NCI-H748 (cell line): ENCODE measurements around the gene KCNQ2.
A peak's percentile ranks its signal among the peaks of the same experiment; 100 is the strongest.
"Not testable (repeated sequence)": the region's sequence is repeated elsewhere in the genome, so short reads cannot be mapped to it uniquely, and the experiment has no call there.

ENCODE experiments used
- DNase-seq: peaks from one replicate; lab custom pipeline; 2025; ENCODE audit not compliant: unreplicated experiment; lab: John Stamatoyannopoulos, UW

KCNQ2 gene

GRCh38 chr20:63394069-63394919 is 78.2 kb downstream of the KCNQ2 start:
- no peak for DNase-seq

DNA sequence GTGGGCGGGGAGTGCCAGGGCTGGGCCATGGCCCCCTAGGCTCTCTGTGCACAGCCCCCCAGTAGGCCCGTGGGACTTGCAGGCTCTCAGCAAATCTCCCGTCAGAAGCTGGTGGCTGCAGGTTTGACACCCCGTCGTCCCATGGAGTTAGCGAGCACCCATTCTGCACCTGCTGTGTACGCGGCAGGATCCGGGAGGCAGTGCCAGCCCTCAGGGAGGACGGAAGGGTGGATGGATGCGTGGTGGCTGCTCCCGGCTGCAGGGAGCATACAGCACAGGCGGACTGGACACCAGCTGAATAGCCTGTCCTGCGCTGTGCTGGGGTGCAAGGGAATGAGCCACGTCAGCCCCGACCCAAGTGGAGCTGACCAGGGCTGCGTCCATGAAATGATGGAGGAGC is 78.9 kb downstream of the KCNQ2 start:
- DNase-seq: no peak

DNA sequence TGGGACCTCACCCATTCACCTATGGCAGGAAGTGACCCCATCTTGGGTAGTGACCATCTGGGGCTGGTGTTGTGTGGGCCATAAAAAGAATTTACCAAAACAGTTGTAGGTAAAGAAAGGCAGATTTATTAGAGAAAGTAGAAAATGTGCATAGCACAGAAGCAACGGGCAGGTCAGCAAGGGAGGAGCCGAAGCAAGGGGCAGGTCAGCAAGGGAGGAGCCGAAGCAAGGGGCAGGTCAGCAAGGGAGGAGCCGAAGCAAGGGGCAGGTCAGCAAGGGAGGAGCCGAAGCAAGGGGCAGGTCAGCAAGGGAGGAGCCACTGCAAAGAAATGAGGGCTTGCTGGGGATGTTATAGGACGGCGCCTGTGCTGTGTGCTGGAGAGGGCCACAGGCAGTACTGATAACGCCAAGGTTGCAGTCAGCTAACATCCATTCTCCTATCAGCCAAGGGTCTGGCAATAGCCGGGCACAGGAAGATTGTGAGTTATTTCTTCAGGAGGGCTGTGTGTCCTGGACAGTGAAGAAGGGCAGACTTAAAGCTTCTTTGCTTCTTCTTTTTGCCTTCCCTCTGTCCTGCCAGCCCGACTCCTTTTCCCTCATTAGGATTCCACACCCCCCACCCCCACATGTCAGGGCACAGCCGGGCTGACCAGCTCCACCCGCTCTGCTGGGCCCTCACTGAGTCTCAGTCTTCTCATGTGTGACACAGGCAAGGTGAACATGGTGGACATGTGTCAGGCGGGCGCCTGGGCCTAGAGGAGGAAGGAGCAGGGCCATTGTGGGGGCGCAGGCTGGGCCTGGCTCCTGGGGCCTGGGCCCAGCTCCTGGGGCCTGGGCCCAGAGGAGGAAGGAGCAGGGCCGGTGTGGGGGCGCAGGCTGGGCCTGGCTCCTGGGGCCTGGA is 79.7 kb downstream of the KCNQ2 start:
- no peak for DNase-seq

DNA sequence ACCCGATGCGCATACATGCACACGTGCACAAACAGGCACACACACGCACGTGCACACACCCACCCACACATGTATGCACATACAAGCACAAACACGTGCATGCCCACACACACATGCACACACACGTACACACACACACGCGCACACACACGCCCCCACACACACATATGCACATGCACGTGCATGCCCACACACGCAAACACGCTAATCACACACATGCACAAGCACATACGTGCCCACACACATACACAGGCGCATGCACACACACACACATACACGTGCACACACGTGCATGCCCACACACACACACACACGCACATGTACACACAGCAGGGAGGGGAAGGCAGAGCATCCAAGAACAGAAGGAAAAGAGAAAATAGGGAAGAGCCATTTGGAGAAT is 84.5 kb downstream of the KCNQ2 start:
- no peak for DNase-seq

DNA sequence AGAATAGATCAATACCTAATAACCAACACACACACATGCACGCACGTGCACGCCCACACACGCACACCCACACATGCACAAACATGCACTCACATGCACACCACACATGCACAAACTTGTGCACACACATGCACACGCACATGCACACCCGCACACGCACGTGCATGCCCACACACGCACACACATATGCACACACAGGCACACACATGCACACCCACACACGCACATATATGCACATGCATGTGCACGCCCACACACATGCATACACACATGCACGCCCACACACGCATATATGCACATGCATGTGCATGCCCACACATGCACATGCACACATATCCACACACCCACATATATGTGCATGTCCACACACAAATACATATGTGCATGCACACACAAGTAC is 85.1 kb downstream of the KCNQ2 start:
- DNase-seq: no peak

- DNase-seq: no peak
These were observed 86.0 kb downstream of the KCNQ2 start for GRCh38 chr20:63386491-63386890.

- no peak for DNase-seq
These were observed 86.6 kb downstream of the KCNQ2 start for GRCh38 chr20:63385819-63386218.

DNA sequence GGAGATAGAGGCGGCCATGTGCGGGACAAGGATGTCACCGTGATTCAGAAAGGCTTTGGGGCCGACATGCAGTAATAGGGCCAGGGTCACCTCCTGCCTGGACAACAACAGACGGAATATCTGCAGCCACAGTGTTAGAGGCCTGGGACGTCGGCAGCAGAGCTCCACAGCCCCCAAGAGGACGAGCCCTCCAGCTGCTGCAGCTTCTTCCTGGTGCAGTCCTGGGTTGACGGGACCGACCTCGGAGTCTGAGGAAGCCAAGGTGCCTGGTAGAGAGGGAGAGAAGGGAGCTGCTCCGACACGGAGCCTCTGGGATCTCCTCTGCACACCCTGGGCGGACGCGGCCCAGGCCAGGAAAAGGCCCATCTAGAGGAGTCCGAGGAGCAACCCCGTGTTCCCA is 88.1 kb downstream of the KCNQ2 start:
- no peak for DNase-seq

DNA sequence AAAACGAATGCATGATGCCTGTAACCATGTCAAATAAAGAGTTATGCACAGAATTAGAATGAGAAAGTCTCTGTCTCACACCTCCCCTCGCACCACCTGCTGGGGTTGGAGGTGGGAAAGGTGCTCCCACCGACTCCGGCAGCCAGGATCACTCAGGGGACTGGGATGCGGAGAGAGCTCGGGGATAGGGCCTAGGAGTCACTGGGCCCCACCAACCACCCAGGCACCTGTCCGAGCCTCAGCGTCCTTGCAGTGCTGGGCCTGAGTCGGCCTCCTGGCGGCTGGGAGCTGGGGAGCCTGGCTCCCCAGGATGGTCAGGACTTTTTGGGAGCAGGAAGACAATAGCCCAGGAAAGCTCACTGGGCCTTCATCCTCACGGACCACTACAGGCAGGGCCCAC is 88.9 kb downstream of the KCNQ2 start:
- no peak for DNase-seq

GRCh38 chr20:63382551-63383300 is 89.7 kb downstream of the KCNQ2 start:
- no peak for DNase-seq

DNA sequence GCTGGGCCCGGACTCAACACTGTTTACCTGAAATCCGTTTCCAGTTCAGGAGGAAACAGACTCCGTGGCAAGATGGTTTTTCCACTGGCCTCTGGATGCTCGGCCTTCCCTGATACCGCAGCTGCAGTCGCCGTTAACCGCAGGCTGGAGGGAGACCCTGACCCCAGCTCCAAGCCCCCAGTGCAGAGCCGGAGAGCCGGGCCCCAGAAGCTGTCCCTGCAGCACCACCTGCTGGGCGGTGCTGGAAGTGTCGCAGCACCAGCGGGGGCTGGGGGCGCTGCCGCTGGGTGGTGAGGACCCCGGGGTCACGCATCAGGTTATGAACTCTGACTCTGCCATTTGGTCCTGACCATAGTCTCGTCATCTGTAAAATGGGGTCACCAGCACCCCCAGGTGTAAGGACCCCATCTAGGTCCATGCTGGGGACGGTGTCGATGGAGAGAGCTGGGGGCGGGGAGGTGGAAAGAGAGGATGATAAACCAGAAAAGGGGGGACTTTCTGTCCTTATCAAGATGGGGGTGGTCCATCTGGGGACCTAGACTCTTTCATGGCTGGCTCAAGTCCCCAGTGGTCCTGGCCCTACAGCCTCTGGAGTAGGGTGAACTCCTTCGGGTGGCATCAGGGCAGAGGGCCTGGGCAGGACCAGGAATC is 90.5 kb downstream of the KCNQ2 start:
- DNase-seq: no peak

GRCh38 chr20:63380346-63380870 is 92.0 kb downstream of the KCNQ2 start:
- DNase-seq: no peak

- DNase-seq: not testable (repeated sequence)
These were observed 92.6 kb downstream of the KCNQ2 start for GRCh38 chr20:63379872-63380271.

DNA sequence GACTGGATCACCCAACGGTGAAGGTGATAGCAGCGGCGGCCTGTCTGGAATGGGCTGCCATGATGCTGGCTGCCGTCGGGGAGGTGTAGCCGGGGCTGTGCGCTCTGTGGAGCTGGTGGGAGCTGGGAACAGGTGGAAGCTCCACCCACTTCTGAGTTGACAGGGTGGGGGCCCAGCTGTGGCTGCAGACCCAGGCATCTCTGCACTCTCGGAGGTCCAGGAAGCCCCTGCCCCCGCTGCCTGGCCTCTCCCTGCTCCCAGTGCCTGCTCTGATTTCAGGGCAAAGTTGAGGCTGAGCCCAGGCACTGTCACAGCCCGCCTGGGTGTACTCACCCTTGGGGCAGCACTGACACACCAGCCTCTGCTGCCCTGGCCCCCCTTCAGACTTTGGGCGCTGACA is 93.2 kb downstream of the KCNQ2 start:
- DNase-seq: no peak

DNA sequence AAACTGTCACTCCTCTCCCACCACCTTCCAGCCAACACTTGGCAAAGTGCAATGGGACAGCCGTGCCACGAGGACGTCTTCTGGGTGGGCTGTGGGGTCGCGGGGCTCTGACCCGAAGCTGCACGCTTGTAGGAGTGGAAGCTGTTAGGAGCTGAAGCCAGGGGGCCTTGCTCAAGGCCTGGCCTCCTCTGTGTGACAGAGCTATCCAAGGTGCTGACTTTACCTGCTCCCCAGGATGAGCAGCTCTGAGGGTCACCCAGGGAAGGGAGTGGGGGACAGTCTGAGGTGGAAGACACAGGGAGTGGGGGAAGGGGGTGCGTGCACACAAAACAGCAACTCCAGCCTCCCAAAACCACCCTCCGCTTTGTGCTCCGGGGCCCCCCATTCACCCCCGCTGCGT is 93.8 kb downstream of the KCNQ2 start:
- DNase-seq: no peak

DNA sequence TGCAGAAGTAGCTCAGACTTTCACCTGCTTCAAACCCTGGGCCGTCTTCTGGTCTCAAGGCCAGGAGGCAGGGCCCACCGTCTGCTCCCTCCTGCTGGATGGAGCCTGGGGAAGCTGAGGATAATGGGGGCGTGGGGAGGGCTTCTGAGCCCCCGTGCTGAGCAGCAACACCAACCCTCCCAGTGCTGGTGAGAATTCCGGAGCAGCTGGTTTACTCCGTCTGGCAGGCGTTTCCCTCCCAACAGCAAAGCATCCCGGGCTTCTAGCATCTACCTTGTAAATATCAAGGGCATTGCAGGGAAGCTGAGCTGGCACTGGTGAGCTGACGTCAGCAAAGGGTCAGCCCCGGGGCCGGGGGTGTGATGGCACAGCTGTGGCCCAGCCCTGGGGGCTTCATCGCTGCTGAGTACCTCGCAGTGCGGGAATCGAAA is 94.5 kb downstream of the KCNQ2 start:
- no peak for DNase-seq

DNA sequence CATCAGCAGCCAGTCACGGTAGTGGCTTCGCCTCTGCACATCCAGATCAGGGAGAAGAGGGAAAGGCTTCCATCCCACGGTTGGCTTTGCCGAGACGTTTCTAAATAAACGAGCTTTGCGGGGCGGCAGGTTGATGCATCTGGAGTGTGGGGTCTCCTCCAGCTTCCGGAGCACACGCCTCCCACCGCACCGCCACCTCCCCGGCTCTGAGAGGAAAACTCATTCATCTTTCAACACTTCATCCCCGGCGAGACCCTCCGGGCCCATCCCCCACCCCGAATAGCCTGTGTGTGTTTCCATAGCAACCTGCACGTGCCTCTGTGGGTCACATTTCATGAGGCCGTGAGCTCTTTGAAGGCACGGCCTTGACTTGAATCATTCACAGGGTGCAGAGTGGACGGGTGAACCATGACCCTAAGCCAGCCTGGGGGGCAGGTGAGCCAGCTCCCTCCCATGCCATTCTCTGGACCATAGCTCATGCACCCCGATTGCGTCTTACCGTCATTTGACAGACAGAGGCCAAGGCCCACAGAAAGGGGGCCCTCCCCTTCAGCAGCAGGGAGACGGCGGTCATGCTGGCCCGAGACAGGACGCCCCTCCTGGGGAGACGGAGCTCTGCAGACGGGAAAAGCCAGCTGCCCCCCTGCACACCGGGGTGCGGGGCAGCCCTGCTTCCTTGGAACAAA is 95.1 kb downstream of the KCNQ2 start:
- peak; percentile 60 for DNase-seq

DNA sequence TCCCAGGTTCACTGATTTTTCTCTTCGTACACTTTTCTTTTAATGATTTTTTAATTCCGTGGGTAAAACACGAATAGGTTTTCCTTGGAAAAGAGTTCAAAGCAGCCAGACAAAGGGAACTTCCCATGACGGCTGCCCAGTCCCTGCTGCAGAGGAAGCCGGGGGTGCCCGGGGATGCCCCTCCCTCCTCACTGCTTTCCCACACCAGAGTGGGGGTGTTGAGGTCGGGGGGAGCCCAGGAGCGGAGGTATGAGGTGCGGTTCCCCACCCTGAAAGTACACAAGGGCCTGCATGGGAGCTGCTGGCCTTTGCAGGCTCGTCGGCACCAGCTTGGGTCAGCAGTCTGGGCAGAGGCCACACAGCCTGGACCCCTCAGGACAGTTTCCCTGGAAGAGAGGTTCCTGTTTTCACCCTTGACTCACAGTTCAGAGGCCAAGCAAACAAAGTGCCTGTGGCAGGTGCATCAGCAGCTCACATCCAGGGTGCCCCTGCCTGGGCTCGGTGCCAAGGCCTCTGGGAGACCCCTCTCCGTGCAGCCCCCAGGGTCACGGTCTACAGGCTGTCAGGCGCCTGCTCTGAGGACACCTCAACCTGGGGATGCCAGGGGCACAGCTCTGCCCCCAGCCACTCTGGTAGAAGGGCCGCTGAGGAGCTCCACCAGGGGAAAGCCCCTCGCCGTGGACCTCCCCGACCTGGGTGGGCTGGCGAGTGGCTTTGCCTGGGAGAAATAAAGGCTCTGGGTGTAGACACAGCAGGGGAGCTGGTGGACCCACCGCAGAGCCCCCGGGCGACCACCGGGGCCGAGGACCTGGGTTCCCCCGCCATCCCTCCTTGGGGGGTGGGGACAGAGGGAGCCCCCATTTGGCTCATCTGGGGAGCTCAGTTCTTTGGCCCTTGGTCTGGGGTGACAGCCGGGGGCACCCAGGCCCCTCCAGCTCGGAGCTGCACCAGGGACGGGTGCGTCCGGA is 95.9 kb downstream of the KCNQ2 start:
- no peak for DNase-seq

GRCh38 chr20:63375438-63375837 is 97.0 kb downstream of the KCNQ2 start:
- no peak for DNase-seq
